HFFc6 (cell line): ENCODE measurements around the gene PDZD2. TPM values are rescaled to one million over a fixed set of nuclear protein-coding genes. Genes with fewer than 3 reads are reported as not detected.
"Not testable (repeated sequence)": the region's sequence is repeated elsewhere in the genome, so short reads cannot be mapped to it uniquely, and the experiment has no call there.

ENCODE experiments used
- DNase-seq: peaks from one replicate; pipeline ENCODE4 v3.0.0-alpha.2; 2018
- H3K27ac Mint-ChIP-seq: 2 replicates; pipeline ENCODE4 v1.8.0; 2020; ENCODE audit warnings: mild to moderate bottlenecking, mixed read lengths
- H3K27me3 Mint-ChIP-seq: 2 replicates; pipeline ENCODE4 v1.8.0; 2021; ENCODE audit warnings: mild to moderate bottlenecking, moderate library complexity, mixed read lengths; ENCODE audit not compliant: insufficient read depth
- H3K36me3 Mint-ChIP-seq: 2 replicates; pipeline ENCODE4 v1.8.0; 2021; ENCODE audit warnings: low read depth, mixed read lengths
- H3K4me1 Mint-ChIP-seq: 2 replicates; pipeline ENCODE4 v1.8.0; 2020; ENCODE audit warnings: low read depth, mixed read lengths
- H3K4me3 Mint-ChIP-seq: 2 replicates; pipeline ENCODE4 v1.8.0; 2020; ENCODE audit warnings: mild to moderate bottlenecking, moderate library complexity, mixed read lengths
- H3K9me3 Mint-ChIP-seq: 2 replicates; pipeline ENCODE4 v1.8.0; 2020; ENCODE audit warnings: mild to moderate bottlenecking, mixed read lengths
- total RNA-seq, 6 experiments: library from RNA; stranded (reverse); fragmentation: NEBNext Ultra II Directional; extraction: Animal tissue kit (Norgen Biotek cat#: 25700); gene quantifications; 2 replicates in 1 of 6; 3 replicates in 5 of 6; pipeline ENCODE4 v1.2.3, GENCODE V29; 2021
- TF ChIP-seq, protein P1 (sequence below): fragments of 200-600 bp; sonication (generic); IDR thresholded peaks from 2 replicates; pipeline ENCODE4 v1.5.0; 2021; ENCODE audit warnings: antibody characterized with exemption, mild to moderate bottlenecking

Gene PDZD2
- total RNA-seq, 6 experiments from 2014 or later: 0.02 to 0.12 (median 0.09) TPM

DNA sequence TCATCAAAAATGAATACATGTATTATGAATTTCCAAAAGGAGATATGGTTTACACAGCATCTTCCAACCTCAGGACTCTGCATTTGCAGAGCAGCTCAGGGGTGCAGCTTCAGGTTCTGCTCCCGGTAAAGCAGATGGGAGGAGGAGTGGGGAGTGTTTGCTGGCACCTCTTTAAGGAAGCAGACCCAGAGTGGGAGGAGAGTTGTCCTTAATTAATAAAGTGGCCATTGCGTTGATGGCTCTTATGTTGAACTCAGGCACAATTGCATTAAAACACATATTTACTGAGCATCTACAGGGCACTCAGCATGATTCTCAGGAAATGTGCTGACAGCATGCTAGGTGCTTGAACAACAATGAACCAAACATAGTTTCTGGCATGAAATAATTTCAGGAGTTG, 121.0 kb downstream of the PDZD2 start:
- TF ChIP-seq, protein P1, sequence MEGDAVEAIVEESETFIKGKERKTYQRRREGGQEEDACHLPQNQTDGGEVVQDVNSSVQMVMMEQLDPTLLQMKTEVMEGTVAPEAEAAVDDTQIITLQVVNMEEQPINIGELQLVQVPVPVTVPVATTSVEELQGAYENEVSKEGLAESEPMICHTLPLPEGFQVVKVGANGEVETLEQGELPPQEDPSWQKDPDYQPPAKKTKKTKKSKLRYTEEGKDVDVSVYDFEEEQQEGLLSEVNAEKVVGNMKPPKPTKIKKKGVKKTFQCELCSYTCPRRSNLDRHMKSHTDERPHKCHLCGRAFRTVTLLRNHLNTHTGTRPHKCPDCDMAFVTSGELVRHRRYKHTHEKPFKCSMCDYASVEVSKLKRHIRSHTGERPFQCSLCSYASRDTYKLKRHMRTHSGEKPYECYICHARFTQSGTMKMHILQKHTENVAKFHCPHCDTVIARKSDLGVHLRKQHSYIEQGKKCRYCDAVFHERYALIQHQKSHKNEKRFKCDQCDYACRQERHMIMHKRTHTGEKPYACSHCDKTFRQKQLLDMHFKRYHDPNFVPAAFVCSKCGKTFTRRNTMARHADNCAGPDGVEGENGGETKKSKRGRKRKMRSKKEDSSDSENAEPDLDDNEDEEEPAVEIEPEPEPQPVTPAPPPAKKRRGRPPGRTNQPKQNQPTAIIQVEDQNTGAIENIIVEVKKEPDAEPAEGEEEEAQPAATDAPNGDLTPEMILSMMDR: no peak
- Mint-ChIP-seq H3K4me1 (no peaks in the 10 kb centered on the region), H3K4me3 (no peak overlapping the region), H3K36me3 (no peaks in the 10 kb centered on the region), H3K27ac (no peak overlapping the region), H3K27me3 (peaks cover 42% of the 10 kb centered on the region), H3K9me3 (no peaks in the 10 kb centered on the region)
- DNase-seq: no peak

DNA sequence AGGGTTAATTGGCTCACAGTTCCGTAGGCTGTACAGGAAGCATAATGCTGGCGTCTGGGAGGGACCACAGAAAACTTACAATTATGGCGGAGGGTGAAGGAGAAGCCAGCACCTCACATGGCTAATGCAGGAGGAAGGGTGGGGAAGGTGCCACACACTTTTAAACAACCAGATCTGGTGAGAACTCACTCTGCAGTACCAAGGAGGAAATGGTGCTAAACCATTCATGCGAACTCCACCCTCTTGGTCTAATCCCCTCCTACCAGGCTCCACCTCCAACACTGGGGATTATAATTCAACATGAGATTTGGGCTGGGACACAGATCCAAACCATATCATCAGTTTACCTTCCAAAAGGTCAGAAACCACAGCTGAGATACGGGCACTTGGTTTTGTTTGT, 122.9 kb downstream of the PDZD2 start:
- no peak for DNase-seq
- H3K27ac Mint-ChIP-seq: no peak overlapping the region
- H3K9me3 Mint-ChIP-seq: no peaks in the 10 kb centered on the region
- H3K4me3 Mint-ChIP-seq: no peak overlapping the region
- H3K27me3 Mint-ChIP-seq: peaks cover 39% of the 10 kb centered on the region
- H3K36me3 Mint-ChIP-seq: no peaks in the 10 kb centered on the region
- TF ChIP-seq, protein P1: no peak
- H3K4me1 Mint-ChIP-seq: no peaks in the 10 kb centered on the region

DNA sequence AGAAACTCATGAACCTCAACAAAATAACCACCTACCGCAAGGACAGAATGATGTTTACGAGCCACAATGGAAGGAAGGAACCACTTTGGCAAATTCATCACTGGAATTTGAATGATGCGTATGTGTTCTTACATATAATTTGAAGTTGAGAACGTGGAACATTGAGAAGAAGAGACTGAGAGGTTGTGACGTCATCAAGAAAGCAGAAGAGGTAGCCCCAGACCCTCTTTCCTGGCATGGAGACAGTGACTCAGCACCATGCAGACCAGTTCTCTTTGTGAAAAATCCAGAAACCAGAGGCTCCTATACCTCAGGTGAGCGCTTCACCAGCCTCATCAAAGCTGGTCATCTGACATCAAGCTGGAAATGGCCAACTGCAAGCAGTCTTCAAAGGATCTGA, 124.5 kb downstream of the PDZD2 start:
- Mint-ChIP-seq H3K27me3 (peaks cover 30% of the 10 kb centered on the region), H3K4me3 (no peak overlapping the region), H3K9me3 (no peaks in the 10 kb centered on the region), H3K27ac (no peak overlapping the region), H3K4me1 (no peaks in the 10 kb centered on the region), H3K36me3 (no peaks in the 10 kb centered on the region)
- TF ChIP-seq, protein P1: no peak
- no peak for DNase-seq

DNA sequence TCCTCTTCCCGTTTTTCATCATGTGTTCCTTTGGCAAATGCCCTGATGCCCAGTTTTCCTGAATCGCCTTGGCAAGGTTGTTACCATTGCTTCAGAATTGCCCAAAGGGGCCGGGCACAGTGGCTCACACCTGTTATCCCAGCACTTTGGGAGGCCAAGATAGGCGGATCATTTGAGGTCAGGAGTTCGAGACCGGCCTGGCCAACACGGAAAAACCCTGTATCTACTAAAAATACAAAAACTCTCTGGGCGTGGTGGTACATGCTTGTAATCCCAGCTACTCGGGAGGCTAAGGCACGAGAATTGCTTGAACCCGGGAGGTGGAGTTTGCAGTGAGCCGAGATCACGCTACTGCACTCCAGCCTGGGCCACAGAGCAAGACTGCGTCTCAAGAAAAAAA, 125.8 kb downstream of the PDZD2 start:
- H3K4me3 Mint-ChIP-seq, H3K9me3 Mint-ChIP-seq, DNase-seq, H3K4me1 Mint-ChIP-seq, H3K27ac Mint-ChIP-seq, H3K36me3 Mint-ChIP-seq: not testable (repeated sequence)
- peaks cover 31% of the 10 kb centered on the region for H3K27me3 Mint-ChIP-seq

DNA sequence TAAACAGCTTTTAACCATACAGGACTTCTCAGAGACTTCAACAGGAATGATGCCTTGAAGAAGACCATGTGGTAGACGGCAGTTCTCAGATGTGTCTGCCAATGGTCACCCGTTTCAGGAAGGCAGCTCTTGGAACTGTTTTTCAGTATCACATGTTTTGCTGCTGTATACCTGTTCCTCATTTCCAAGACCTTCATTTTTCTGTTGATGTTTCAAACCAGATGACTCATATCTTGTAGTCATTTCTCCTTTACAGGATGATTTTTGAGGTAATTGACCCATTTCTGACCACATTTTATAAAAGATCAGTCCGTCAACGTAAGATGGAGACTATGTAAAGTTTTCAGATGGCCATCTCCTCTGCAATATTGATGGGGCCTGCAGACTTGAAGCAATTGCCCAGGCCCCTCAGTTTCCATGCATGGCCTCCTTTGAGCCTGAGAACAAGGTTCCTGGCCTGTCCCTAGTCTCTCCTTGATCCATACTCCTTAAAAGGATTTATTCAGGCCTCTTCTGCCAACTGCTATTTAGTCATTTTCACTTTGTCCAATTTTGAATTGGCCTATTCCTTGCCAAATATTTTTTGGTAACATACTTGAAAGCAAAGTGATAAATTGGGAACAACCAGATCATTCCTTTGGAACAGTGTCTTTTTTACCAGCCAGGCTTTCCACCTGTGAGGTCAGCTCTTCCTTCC, 128.6 kb downstream of the PDZD2 start:
- Mint-ChIP-seq H3K4me3 (no peak overlapping the region), H3K27ac (no peak overlapping the region), H3K36me3 (no peaks in the 10 kb centered on the region), H3K4me1 (no peaks in the 10 kb centered on the region), H3K27me3 (peaks cover 34% of the 10 kb centered on the region), H3K9me3 (no peaks in the 10 kb centered on the region)
- TF ChIP-seq, protein P1: no peak
- DNase-seq: no peak

DNA sequence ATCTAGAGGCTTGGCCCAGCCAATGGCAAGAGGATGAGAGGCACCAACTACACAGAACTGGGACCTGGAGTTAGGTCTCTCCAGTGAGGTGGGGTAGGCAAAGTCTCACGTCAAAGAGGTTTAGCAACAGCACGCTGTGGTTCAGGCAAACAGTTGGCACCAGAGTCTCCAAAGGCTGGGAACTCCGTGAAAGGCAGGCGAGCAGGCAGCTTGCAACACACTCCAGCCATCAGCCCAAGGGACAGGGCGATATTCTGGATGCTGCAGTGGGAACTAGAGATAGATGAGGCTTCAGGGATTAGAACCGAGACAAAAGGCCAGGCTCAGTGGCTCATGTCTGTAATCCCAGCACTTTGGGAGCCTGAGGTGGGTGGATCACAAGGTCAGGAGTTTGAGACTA, 129.1 kb downstream of the PDZD2 start:
- TF ChIP-seq, protein P1: no peak
- Mint-ChIP-seq H3K27me3 (peaks cover 31% of the 10 kb centered on the region), H3K9me3 (no peaks in the 10 kb centered on the region), H3K4me3 (no peak overlapping the region), H3K27ac (no peak overlapping the region), H3K36me3 (no peaks in the 10 kb centered on the region), H3K4me1 (no peaks in the 10 kb centered on the region)
- DNase-seq: no peak
